Neutrophil (primary cell): ENCODE data around the gene HIPK2.

Experiments
- H3K27ac ChIP-seq: fragments of 200-600 bp; sonication (generic); 2 replicates; pipeline ENCODE4 v1.5.1; 2016; ENCODE audit warnings: mild to moderate bottlenecking, moderate library complexity
- H3K27me3 ChIP-seq: fragments of 200-600 bp; sonication (generic); 2 replicates; pipeline ENCODE4 v1.6.0; 2016; ENCODE audit warnings: mild to moderate bottlenecking
- H3K36me3 ChIP-seq: fragments of 200-600 bp; sonication (generic); 2 replicates; pipeline ENCODE4 v1.5.1; 2017
- H3K4me1 ChIP-seq, 2 experiments: fragments of 200-600 bp in 1 of 2; sonication (generic) in 1 of 2; 1 replicate in 1 of 2; 2 replicates in 1 of 2; pipeline versions ENCODE4 v1.5.1 to v1.6.1; 2013 to 2016; ENCODE audit warnings: low read depth in 1 of 2, low read length in 1 of 2, mild to moderate bottlenecking in 1 of 2, moderate library complexity in 1 of 2; ENCODE audit not compliant: control insufficient read depth in 1 of 2, insufficient read depth in 1 of 2
- H3K4me3 ChIP-seq, 2 experiments: fragments of 200-600 bp in 1 of 2; sonication (generic) in 1 of 2; 1 replicate in 1 of 2; 2 replicates in 1 of 2; pipeline ENCODE4 v1.5.1; 2013 to 2016; ENCODE audit warnings: low read depth in 1 of 2, low read length in 1 of 2, mild to moderate bottlenecking in 1 of 2, moderate library complexity in 1 of 2
- H3K9me3 ChIP-seq: fragments of 200-600 bp; sonication (generic); 2 replicates; pipeline ENCODE4 v1.5.1; 2016
- TF ChIP-seq, protein P1 (sequence below): fragments of 200-600 bp; sonication (generic); IDR thresholded peaks from 2 replicates; pipeline ENCODE4 v1.5.1; 2016; ENCODE audit warnings: antibody characterized with exemption

The HIPK2 gene

DNA sequence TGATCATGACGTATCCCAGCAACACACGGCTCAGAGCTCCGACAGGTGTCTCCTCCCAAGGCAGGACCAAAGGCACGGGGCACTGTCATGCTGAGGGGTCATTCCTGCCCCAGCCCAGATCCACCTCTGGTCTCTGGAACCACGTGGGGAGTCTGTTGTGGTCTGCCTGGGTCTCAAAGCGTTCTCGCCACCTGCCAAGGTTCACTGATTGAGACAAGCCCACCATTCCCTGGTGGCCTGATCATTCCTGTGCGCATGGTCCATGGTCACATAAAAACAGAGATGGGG, 83.5 kb downstream of the HIPK2 start:
- H3K36me3 ChIP-seq, result peaks cover 44% of the 10 kb centered on the region
- peaks cover 12 to 14% of the 10 kb centered on the region in 2 experiments for H3K4me1 ChIP-seq
- H3K27me3 ChIP-seq, result no peaks in the 10 kb centered on the region
- TF ChIP-seq, protein P1, sequence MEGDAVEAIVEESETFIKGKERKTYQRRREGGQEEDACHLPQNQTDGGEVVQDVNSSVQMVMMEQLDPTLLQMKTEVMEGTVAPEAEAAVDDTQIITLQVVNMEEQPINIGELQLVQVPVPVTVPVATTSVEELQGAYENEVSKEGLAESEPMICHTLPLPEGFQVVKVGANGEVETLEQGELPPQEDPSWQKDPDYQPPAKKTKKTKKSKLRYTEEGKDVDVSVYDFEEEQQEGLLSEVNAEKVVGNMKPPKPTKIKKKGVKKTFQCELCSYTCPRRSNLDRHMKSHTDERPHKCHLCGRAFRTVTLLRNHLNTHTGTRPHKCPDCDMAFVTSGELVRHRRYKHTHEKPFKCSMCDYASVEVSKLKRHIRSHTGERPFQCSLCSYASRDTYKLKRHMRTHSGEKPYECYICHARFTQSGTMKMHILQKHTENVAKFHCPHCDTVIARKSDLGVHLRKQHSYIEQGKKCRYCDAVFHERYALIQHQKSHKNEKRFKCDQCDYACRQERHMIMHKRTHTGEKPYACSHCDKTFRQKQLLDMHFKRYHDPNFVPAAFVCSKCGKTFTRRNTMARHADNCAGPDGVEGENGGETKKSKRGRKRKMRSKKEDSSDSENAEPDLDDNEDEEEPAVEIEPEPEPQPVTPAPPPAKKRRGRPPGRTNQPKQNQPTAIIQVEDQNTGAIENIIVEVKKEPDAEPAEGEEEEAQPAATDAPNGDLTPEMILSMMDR, result no peak
- no peak overlapping the region for H3K4me3 ChIP-seq
- no peak overlapping the region for H3K27ac ChIP-seq
- H3K9me3 ChIP-seq, result no peaks in the 10 kb centered on the region

DNA sequence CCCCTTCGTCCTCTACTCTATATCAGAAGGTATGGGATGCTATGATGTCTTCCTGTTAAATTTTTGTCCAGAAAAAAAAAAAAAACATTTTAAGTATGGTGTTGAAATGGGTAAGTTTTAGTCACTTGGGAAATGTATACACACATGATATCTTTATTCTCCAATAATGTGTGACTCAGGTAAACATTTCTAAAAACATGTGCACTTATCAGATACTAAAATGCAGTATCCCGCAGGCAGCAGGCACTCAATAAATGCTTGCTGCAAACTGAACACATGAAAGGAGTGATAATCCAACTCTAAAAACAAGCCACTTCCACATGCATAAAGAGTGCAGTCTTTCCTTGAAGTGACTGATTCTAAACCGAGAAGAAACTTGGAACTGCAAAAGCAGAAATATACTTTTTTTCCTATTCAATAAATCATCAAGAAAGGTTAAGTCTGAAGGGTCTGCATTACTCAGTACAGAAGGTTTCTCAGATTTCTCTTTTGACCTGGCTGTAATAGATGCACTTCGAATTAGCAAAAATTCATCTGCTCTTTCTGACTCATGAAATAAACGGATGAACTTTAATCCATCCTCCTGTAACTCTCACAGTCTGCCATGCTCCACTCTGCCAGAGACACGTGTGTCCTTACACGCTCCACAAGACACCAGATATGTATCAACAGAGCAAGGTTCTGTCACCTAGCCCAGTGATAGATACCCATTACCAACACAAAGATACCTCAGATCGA, 84.0 kb downstream of the HIPK2 start:
- H3K4me3 ChIP-seq, result no peak overlapping the region
- TF ChIP-seq, protein P1, result no peak
- H3K9me3 ChIP-seq, result no peaks in the 10 kb centered on the region
- peaks cover 12 to 14% of the 10 kb centered on the region in 2 experiments for H3K4me1 ChIP-seq
- no peaks in the 10 kb centered on the region for H3K27me3 ChIP-seq
- H3K36me3 ChIP-seq, result peaks cover 44% of the 10 kb centered on the region
- H3K27ac ChIP-seq, result no peak overlapping the region

DNA sequence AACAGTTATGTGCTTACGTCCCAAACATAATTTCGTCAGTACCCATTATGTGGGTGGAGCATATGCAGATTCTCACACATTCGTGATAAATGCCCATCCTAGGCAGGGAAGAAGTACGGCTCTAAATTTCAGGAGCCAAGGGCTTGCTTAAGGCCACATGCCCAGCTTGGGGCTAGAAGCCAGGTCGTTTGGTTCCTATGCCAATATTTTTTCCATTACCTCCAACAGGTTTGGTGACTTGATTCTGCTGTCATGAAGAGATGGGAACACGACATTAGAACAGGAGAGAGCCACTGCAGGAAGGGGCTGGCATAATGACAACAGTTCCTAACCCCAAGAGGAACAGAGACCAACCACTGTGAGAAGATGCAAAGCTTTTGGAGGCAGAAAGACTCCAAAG, 85.1 kb downstream of the HIPK2 start:
- no peak overlapping the region for H3K27ac ChIP-seq
- H3K27me3 ChIP-seq, result no peaks in the 10 kb centered on the region
- H3K4me3 ChIP-seq, result no peak overlapping the region
- H3K9me3 ChIP-seq, result no peaks in the 10 kb centered on the region
- peaks cover 12 to 14% of the 10 kb centered on the region in 2 experiments for H3K4me1 ChIP-seq
- H3K36me3 ChIP-seq, result peaks cover 44% of the 10 kb centered on the region
- TF ChIP-seq, protein P1, result no peak

DNA sequence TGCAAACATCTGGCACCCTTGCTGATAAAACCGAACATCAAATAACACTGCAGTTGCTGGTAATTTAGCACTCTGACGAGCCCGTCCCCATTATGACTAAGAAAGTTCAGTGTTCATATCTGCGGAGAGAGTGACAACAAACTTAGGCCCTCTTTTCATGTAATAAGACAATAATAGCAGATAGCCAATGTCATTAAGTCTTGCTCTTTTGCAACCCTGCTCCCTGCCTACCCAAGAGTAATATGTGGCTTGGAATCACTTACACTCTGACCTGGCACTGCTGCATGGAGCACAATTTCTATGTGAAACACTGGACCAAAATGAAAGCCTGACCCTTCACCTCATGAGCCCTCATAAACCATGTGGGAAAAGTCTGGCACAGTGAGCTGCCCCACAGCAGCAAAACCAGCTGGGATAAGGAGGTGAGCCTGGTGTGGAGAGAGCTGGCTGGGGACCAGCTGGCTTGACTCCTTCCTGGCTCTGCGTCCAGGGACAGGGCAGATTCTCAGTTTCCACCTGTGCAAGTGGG, 86.5 kb downstream of the HIPK2 start:
- no peaks in the 10 kb centered on the region for H3K9me3 ChIP-seq
- no peaks in the 10 kb centered on the region for H3K27me3 ChIP-seq
- peaks cover 4 to 5% of the 10 kb centered on the region in 2 experiments for H3K4me1 ChIP-seq
- H3K36me3 ChIP-seq, result peaks cover 44% of the 10 kb centered on the region
- no peak overlapping the region for H3K4me3 ChIP-seq
- H3K27ac ChIP-seq, result no peak overlapping the region
- TF ChIP-seq, protein P1, result no peak

DNA sequence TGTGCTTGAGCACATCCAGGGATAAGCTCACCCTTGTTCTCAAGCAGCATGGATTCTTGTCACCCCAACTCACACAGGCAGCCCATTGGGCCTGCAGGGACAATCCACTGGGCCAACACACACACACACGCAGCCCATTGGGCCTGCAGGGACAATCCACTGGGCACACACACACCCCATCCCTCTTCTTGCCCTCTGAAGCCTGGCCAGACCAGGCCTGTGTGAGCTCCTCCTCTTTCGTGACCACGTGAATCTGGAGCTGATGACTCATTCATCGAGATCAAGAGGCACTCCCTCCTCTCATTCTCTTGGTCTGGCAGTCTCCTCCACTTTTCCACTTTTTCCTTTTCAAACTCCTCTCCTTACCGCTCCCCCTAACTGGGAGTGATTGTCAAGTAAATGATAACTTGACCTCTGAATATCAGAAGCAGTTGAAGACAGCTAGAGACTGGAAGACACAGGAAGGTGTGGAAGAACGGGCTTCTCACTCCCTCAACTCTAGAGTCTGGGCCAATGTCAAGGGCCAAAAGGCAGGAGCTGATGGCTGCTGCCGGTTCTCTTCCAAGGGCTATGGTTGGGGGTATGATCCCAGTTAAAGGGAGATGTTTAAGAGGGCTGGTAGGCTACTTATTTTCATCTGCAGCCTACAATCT, 89.7 kb downstream of the HIPK2 start:
- TF ChIP-seq, protein P1, result no peak
- Histone ChIP-seq H3K4me3 (no peak overlapping the region), H3K9me3 (no peaks in the 10 kb centered on the region), H3K27me3 (no peaks in the 10 kb centered on the region), H3K4me1 (peaks cover 2 to 6% of the 10 kb centered on the region in 2 experiments), H3K27ac (no peak overlapping the region), H3K36me3 (peaks cover 35% of the 10 kb centered on the region)
